Sigmoid colon (tissue), 4 donors: ENCODE measurements around the gene TANGO6.

Experiments
- CTCF ChIP-seq, 4 experiments: fragments of 450-650 bp in 3 of 4; fragments of 200-600 bp in 1 of 4; IDR thresholded peaks; one replicate each; pipeline ENCODE4 v1.5.1; 2016 to 2019; ENCODE audit warnings: antibody characterized with exemption in 4 of 4, mild to moderate bottlenecking in 3 of 4, moderate library complexity in 2 of 4
- EP300 ChIP-seq, 4 donors: sonication (generic); formaldehyde crosslinking; IDR thresholded peaks; one replicate each; pipeline ENCODE4 v1.6.1; 2017; ENCODE audit warnings: antibody characterized with exemption in 4 of 4
- POLR2A ChIP-seq, 2 donors: fragments of 450-650 bp; IDR thresholded peaks; one replicate each; pipeline ENCODE4 v1.6.1; 2016; ENCODE audit warnings: antibody characterized with exemption in 2 of 2, mild to moderate bottlenecking in 2 of 2, moderate library complexity in 2 of 2
- POLR2AphosphoS5 ChIP-seq, 4 donors: sonication (generic); formaldehyde crosslinking; IDR thresholded peaks; one replicate each; pipeline ENCODE4 v1.6.1; 2017; ENCODE audit warnings: antibody characterized with exemption in 4 of 4

- no peak for TF ChIP-seq CTCF (IDR thresholded peaks at IDR 0.05)
- TF ChIP-seq POLR2A (IDR thresholded peaks at IDR 0.05), result no peak
- no peak for TF ChIP-seq POLR2AphosphoS5 (IDR thresholded peaks at IDR 0.05)
- TF ChIP-seq EP300 (IDR thresholded peaks at IDR 0.05), result no peak
These were observed 7.4 kb upstream of the TANGO6 start for GRCh38 chr16:68835970-68836369.
